DND-41 (cell line): ENCODE data around the gene LRRN2.

Source experiments
- ATAC-seq: fragments of 200-7000 bp; cut with Tn5 transposase; 3 replicates; pipeline ENCODE4 v1.9.1; 2021; ENCODE audit warnings: low read depth; ENCODE audit not compliant: insufficient read depth
- DNase-seq: peaks from one replicate; pipeline ENCODE4 v3.0.0-alpha.2; 2020
- H2AFZ ChIP-seq: 2 replicates; pipeline ENCODE4 v1.6.0; 2012; ENCODE audit warnings: low read depth, low read length
- H3K27ac ChIP-seq: 2 replicates; pipeline ENCODE4 v1.5.1; 2012; ENCODE audit warnings: low read length, inconsistent platforms
- H3K27me3 ChIP-seq: fragments of 200-600 bp; sonication (generic); 2 replicates; pipeline ENCODE4 v1.6.0; 2012; ENCODE audit warnings: low read length, mild to moderate bottlenecking, inconsistent platforms; ENCODE audit not compliant: insufficient read depth, poor library complexity
- H3K36me3 ChIP-seq: 2 replicates; pipeline ENCODE4 v1.5.1; 2012; ENCODE audit warnings: low read length, inconsistent platforms; ENCODE audit not compliant: insufficient read depth
- H3K4me1 ChIP-seq: 2 replicates; pipeline ENCODE4 v1.5.1; 2012; ENCODE audit warnings: mild to moderate bottlenecking, low read length; ENCODE audit not compliant: insufficient read depth
- H3K4me2 ChIP-seq: 2 replicates; pipeline ENCODE4 v1.6.0; 2012; ENCODE audit warnings: mild to moderate bottlenecking, moderate library complexity, low read length, inconsistent platforms; ENCODE audit not compliant: insufficient read depth
- H3K4me3 ChIP-seq, 2 experiments: fragments of 200-600 bp in 1 of 2; shearing (Covaris generic) in 1 of 2; 2 replicates each; pipeline ENCODE4 v1.5.1; 2012 to 2016; ENCODE audit warnings: inconsistent platforms in 2 of 2, low read length in 2 of 2, mild to moderate bottlenecking in 2 of 2, low read depth in 1 of 2, moderate library complexity in 1 of 2
- H3K79me2 ChIP-seq: 2 replicates; pipeline ENCODE4 v1.6.0; 2012; ENCODE audit warnings: low read length, inconsistent platforms; ENCODE audit not compliant: insufficient read depth
- H3K9ac ChIP-seq: 2 replicates; pipeline ENCODE4 v1.6.0; 2012; ENCODE audit warnings: low read depth, mild to moderate bottlenecking, inconsistent platforms, low read length, moderate library complexity
- H3K9me3 ChIP-seq: 2 replicates; pipeline ENCODE4 v1.5.1; 2012; ENCODE audit warnings: low read length, moderate library complexity, mild to moderate bottlenecking, inconsistent platforms; ENCODE audit not compliant: insufficient read depth, severe bottlenecking
- H4K20me1 ChIP-seq: 2 replicates; pipeline ENCODE4 v1.6.0; 2012; ENCODE audit warnings: low read length; ENCODE audit not compliant: insufficient read depth
- CTCF ChIP-seq: IDR thresholded peaks from 2 replicates; pipeline ENCODE4 v1.5.1; 2012; ENCODE audit warnings: borderline replicate concordance, low read length, moderate library complexity, mild to moderate bottlenecking; ENCODE audit not compliant: poor library complexity, severe bottlenecking; ENCODE audit errors: extremely low read depth
- EZH2 ChIP-seq: IDR thresholded peaks from 3 replicates; pipeline ENCODE4 v1.6.1; 2012; ENCODE audit warnings: borderline replicate concordance, low read depth, mild to moderate bottlenecking, moderate library complexity, low read length, inconsistent platforms; ENCODE audit not compliant: severe bottlenecking

Gene LRRN2

GRCh38 chr1:204711947-204712701 is 26.6 kb upstream of the LRRN2 start:
- Histone ChIP-seq H3K27ac (no peak overlapping the region), H4K20me1 (peaks cover under 1% of the 10 kb centered on the region; the same call in 1 of the 2 replicates), H2AFZ (no peak overlapping the region), H3K27me3 (peaks cover 53% of the 10 kb centered on the region), H3K9ac (no peak overlapping the region), H3K9me3 (no peaks in the 10 kb centered on the region), H3K4me3 (no peak overlapping the region), H3K4me1 (no peaks in the 10 kb centered on the region), H3K79me2 (no peaks in the 10 kb centered on the region), H3K36me3 (no peaks in the 10 kb centered on the region), H3K4me2 (no peak overlapping the region)
- ATAC-seq (0 out of 3 replicates have a peak, but pooled peaks have one; percentile 44), DNase-seq (peak; percentile 13)
- TF ChIP-seq CTCF (no peak), EZH2 (no peak)

- no peak overlapping the region for H3K9ac ChIP-seq
- peaks cover 4% of the 10 kb centered on the region; the same call in 1 of the 2 replicates for H4K20me1 ChIP-seq
- H3K4me3 ChIP-seq, result no peak overlapping the region
- H3K4me2 ChIP-seq, result no peak overlapping the region
- H3K27ac ChIP-seq, result no peak overlapping the region
- H3K27me3 ChIP-seq, result peaks cover 53% of the 10 kb centered on the region
- no peaks in the 10 kb centered on the region for H3K4me1 ChIP-seq
- no peaks in the 10 kb centered on the region for H3K36me3 ChIP-seq
- DNase-seq (no peak), ATAC-seq (no peak)
- H3K9me3 ChIP-seq, result no peaks in the 10 kb centered on the region
- H2AFZ ChIP-seq, result no peak overlapping the region
- no peak for TF ChIP-seq EZH2
- no peak for TF ChIP-seq CTCF
- no peaks in the 10 kb centered on the region for H3K79me2 ChIP-seq
These were observed 25.8 kb upstream of the LRRN2 start for GRCh38 chr1:204711103-204711946.

GRCh38 chr1:204709960-204710912 is 24.7 kb upstream of the LRRN2 start:
- DNase-seq, result no peak
- Histone ChIP-seq H3K27me3 (peaks cover 60% of the 10 kb centered on the region), H3K9me3 (no peaks in the 10 kb centered on the region)

More at GRCh38 chr1:204709960-204710912, 24.7 kb upstream of the LRRN2 start:
- ATAC-seq, result no peak
- H3K4me1 ChIP-seq, result no peaks in the 10 kb centered on the region
- peaks cover 4% of the 10 kb centered on the region; the same call in 1 of the 2 replicates for H4K20me1 ChIP-seq
- H3K36me3 ChIP-seq, result no peaks in the 10 kb centered on the region
- no peak overlapping the region for H3K9ac ChIP-seq
- H3K4me3 ChIP-seq, result no peak overlapping the region
- H3K4me2 ChIP-seq, result no peak overlapping the region
- H3K79me2 ChIP-seq, result no peaks in the 10 kb centered on the region
- H3K27ac ChIP-seq, result no peak overlapping the region
- TF ChIP-seq CTCF (no peak), EZH2 (no peak)
- H2AFZ ChIP-seq, result no peak overlapping the region
